H9 (cell line): ENCODE measurements around the gene POLQ. TPM values are rescaled to one million over a fixed set of nuclear protein-coding genes. Genes with fewer than 3 reads are reported as not detected.

Experiments
- DNase-seq: peaks from one replicate; pipeline ENCODE4 v3.0.0-alpha.2; 2017
- H2AFZ ChIP-seq: one replicate; pipeline ENCODE4 v1.6.1; 2013; ENCODE audit warnings: mild to moderate bottlenecking, low read length, control low read depth, moderate library complexity
- H2AK5ac ChIP-seq: 2 replicates; pipeline ENCODE4 v1.6.1; 2013; ENCODE audit warnings: low read length, control low read depth, mixed read lengths; ENCODE audit not compliant: insufficient read length
- H2BK120ac ChIP-seq: one replicate; pipeline ENCODE4 v1.6.1; 2013; ENCODE audit warnings: low read depth, mild to moderate bottlenecking, low read length, control low read depth, inconsistent platforms; ENCODE audit not compliant: poor library complexity, severe bottlenecking
- H2BK12ac ChIP-seq: 2 replicates; pipeline ENCODE4 v1.6.1; 2013; ENCODE audit warnings: low read length, control low read depth, mixed read lengths, low read depth; ENCODE audit not compliant: insufficient read length
- H2BK15ac ChIP-seq: 2 replicates; pipeline ENCODE4 v1.6.1; 2013; ENCODE audit warnings: low read depth, low read length, control low read depth
- H2BK20ac ChIP-seq: one replicate; pipeline ENCODE4 v1.6.1; 2013; ENCODE audit warnings: low read depth, mild to moderate bottlenecking, low read length, control low read depth, inconsistent platforms; ENCODE audit not compliant: poor library complexity, severe bottlenecking
- H2BK5ac ChIP-seq: 2 replicates; pipeline ENCODE4 v1.6.1; 2013; ENCODE audit warnings: low read length, control low read depth, mixed read lengths; ENCODE audit not compliant: insufficient read length
- H3K14ac ChIP-seq: 2 replicates; pipeline ENCODE4 v1.6.1; 2013; ENCODE audit warnings: low read length, control low read depth; ENCODE audit not compliant: insufficient read depth
- H3K18ac ChIP-seq: 2 replicates; pipeline ENCODE4 v1.6.1; 2013; ENCODE audit warnings: low read depth, mild to moderate bottlenecking, mixed read lengths, low read length, control low read depth; ENCODE audit not compliant: insufficient read length
- H3K23ac ChIP-seq: 2 replicates; pipeline ENCODE4 v1.6.1; 2013; ENCODE audit warnings: low read length, control low read depth, mixed read lengths, low read depth; ENCODE audit not compliant: insufficient read length
- H3K23me2 ChIP-seq: 2 replicates; pipeline ENCODE4 v1.6.1; 2013; ENCODE audit warnings: low read depth, mild to moderate bottlenecking, mixed read lengths, low read length, control low read depth; ENCODE audit not compliant: insufficient read length, poor library complexity, severe bottlenecking
- H3K27ac ChIP-seq: 2 replicates; pipeline ENCODE4 v1.5.1; 2013; ENCODE audit warnings: low read length, control low read depth, mixed read lengths, low read depth; ENCODE audit not compliant: insufficient read length
- H3K27me3 ChIP-seq: 2 replicates; pipeline ENCODE4 v1.6.1; 2013; ENCODE audit warnings: low read length, control low read depth, inconsistent platforms; ENCODE audit not compliant: insufficient read depth
- H3K4ac ChIP-seq: 2 replicates; pipeline ENCODE4 v1.6.1; 2013; ENCODE audit warnings: low read depth, mild to moderate bottlenecking, control low read depth, inconsistent platforms, low read length, moderate library complexity
- H3K4me1 ChIP-seq: 2 replicates; pipeline ENCODE4 v1.6.1; 2013; ENCODE audit warnings: low read length, control low read depth, inconsistent platforms; ENCODE audit not compliant: insufficient read depth
- H3K4me2 ChIP-seq: 2 replicates; pipeline ENCODE4 v1.6.1; 2013; ENCODE audit warnings: low read length, control low read depth, mixed read lengths; ENCODE audit not compliant: insufficient read length, insufficient read depth
- H3K56ac ChIP-seq: 2 replicates; pipeline ENCODE4 v1.6.1; 2013; ENCODE audit warnings: low read depth, mild to moderate bottlenecking, mixed read lengths, low read length, control low read depth; ENCODE audit not compliant: insufficient read length
- H3K79me1 ChIP-seq: 2 replicates; pipeline ENCODE4 v1.6.1; 2013; ENCODE audit warnings: low read depth, mild to moderate bottlenecking, moderate library complexity, low read length, control low read depth, inconsistent platforms; ENCODE audit not compliant: insufficient read depth, poor library complexity, severe bottlenecking
- H3K79me2 ChIP-seq: 2 replicates; pipeline ENCODE4 v1.6.1; 2013; ENCODE audit warnings: low read length, control low read depth, inconsistent platforms; ENCODE audit not compliant: insufficient read depth
- H3K9ac ChIP-seq: 2 replicates; pipeline ENCODE4 v1.6.1; 2013; ENCODE audit warnings: low read length, control low read depth, mixed read lengths; ENCODE audit not compliant: insufficient read length; ENCODE audit errors: extremely low read depth
- H3K9me3 ChIP-seq: one replicate; pipeline ENCODE4 v1.6.1; 2013; ENCODE audit warnings: low read depth, low read length, inconsistent platforms; ENCODE audit not compliant: control insufficient read depth
- H3T11ph ChIP-seq: one replicate; pipeline ENCODE4 v1.6.1; 2013; ENCODE audit warnings: mild to moderate bottlenecking, low read length, control low read depth, inconsistent platforms
- H4K20me1 ChIP-seq: one replicate; pipeline ENCODE4 v1.6.1; 2013; ENCODE audit not compliant: control insufficient read depth, insufficient read length, insufficient read depth
- H4K5ac ChIP-seq: 2 replicates; pipeline ENCODE4 v1.6.1; 2013; ENCODE audit warnings: low read depth, mild to moderate bottlenecking, mixed read lengths, low read length, control low read depth; ENCODE audit not compliant: insufficient read length
- H4K8ac ChIP-seq: replicated peaks from 2 replicates; pipeline ENCODE4 v1.6.1; 2013; ENCODE audit warnings: low read length, control low read depth, mixed read lengths, low read depth; ENCODE audit not compliant: insufficient read length
- H4K91ac ChIP-seq: 2 replicates; pipeline ENCODE4 v1.6.1; 2013; ENCODE audit warnings: low read depth, mild to moderate bottlenecking, moderate library complexity, mixed read lengths, low read length, control low read depth; ENCODE audit not compliant: insufficient read length
- H3K27ac Mint-ChIP-seq, 3 experiments: 2 replicates in 2 of 3; 3 replicates in 1 of 3; pipeline ENCODE4 v1.8.0; 2020 to 2021; ENCODE audit warnings: mixed read lengths in 3 of 3, mild to moderate bottlenecking in 1 of 3, moderate library complexity in 1 of 3
- H3K27me3 Mint-ChIP-seq: 2 replicates; pipeline ENCODE4 v1.8.0; 2021; ENCODE audit warnings: low read depth, mild to moderate bottlenecking, moderate library complexity, mixed read lengths
- H3K36me3 Mint-ChIP-seq, 3 experiments: 2 replicates in 2 of 3; 3 replicates in 1 of 3; pipeline ENCODE4 v1.8.0; 2020 to 2021; ENCODE audit warnings: low read depth in 3 of 3, mixed read lengths in 3 of 3; ENCODE audit not compliant: insufficient read depth in 1 of 3
- H3K4me1 Mint-ChIP-seq, 2 experiments: 2 replicates each; pipeline ENCODE4 v1.8.0; 2020; ENCODE audit warnings: mixed read lengths in 2 of 2
- H3K4me3 Mint-ChIP-seq, 2 experiments: 2 replicates in 1 of 2; 3 replicates in 1 of 2; pipeline ENCODE4 v1.8.0; 2020 to 2021; ENCODE audit warnings: mild to moderate bottlenecking in 2 of 2, mixed read lengths in 2 of 2, moderate library complexity in 1 of 2
- H3K9me3 Mint-ChIP-seq, 2 experiments: 2 replicates in 1 of 2; 3 replicates in 1 of 2; pipeline ENCODE4 v1.8.0; 2020; ENCODE audit warnings: mild to moderate bottlenecking in 2 of 2, mixed read lengths in 2 of 2, moderate library complexity in 1 of 2
- WGBS: extraction: QIAGEN DNeasy Blood & Tissue Kit; methylation state at CpG from one replicate; pipeline ENCODE4 v1.1.7; 2013; ENCODE audit warnings: missing lambda C conversion rate, low lambda C conversion rate, mixed read lengths; ENCODE audit not compliant: insufficient read length; ENCODE audit errors: extremely low coverage; 5-methylcytosine and 5-hydroxymethylcytosine counted together
- total RNA-seq: library from RNA; stranded (reverse); gene quantifications from 2 replicates; pipeline ENCODE4 v1.2.1, GENCODE V29; 2021
- TF ChIP-seq, protein P1 (sequence below): fragments of 200-600 bp; sonication (generic); conservative IDR thresholded peaks from 3 replicates; pipeline ENCODE4 v1.8.0; 2021; ENCODE audit warnings: antibody characterized with exemption, mild to moderate bottlenecking

POLQ gene
- total RNA-seq, 1 experiment from 2014 or later = 15.4 TPM

DNA sequence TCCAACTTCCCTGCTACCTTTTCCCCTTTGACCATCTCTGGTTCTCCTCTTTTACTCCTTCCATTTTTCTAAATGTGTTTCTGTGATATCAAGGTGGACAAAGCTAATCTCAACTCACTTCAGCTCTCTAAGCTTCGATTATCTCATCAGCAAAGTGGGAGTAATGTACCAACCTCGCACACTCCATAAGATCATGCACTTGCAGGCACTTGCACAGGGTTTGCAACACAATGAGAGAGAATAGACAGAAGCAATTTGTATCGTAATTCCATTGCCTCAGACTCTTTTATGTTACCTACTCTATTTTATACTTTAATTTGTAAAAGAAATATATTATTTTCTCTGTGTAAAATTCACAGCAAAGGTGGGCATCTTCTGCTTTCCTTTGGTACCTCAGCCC lies 7.0 kb upstream of the POLQ start:
- H3K27me3 Mint-ChIP-seq = no peaks in the 10 kb centered on the region
- no peaks in the 10 kb centered on the region for H3K23me2 ChIP-seq
- H3T11ph ChIP-seq = no peak overlapping the region
- H3K4me3 Mint-ChIP-seq = no peak overlapping the region
- H3K9me3 ChIP-seq = no peaks in the 10 kb centered on the region
- H2AFZ ChIP-seq = no peak overlapping the region
- no peak overlapping the region for H3K18ac ChIP-seq
- no peak overlapping the region for H3K27ac ChIP-seq
- H3K4me1 Mint-ChIP-seq = peaks cover 11 to 19% of the 10 kb centered on the region in 2 experiments
- H3K14ac ChIP-seq = no peak overlapping the region
- H3K4ac ChIP-seq = no peak overlapping the region
- H3K36me3 Mint-ChIP-seq = peaks cover 0 to 6% (median 2%) of the 10 kb centered on the region in 3 experiments; a peak in 4 of 7 replicates
- no peak overlapping the region for H2BK20ac ChIP-seq
- H4K20me1 ChIP-seq = no peaks in the 10 kb centered on the region
- H3K79me1 ChIP-seq = no peaks in the 10 kb centered on the region
- WGBS = no CpG with 5 or more reads among the region's 3 CpGs
- H4K91ac ChIP-seq = no peak overlapping the region
- H2BK12ac ChIP-seq = no peak overlapping the region
- H2AK5ac ChIP-seq = no peak overlapping the region
- no peaks in the 10 kb centered on the region for H3K27me3 ChIP-seq
- H3K56ac ChIP-seq = no peak overlapping the region
- no peaks in the 10 kb centered on the region for H3K79me2 ChIP-seq
- TF ChIP-seq, protein P1, sequence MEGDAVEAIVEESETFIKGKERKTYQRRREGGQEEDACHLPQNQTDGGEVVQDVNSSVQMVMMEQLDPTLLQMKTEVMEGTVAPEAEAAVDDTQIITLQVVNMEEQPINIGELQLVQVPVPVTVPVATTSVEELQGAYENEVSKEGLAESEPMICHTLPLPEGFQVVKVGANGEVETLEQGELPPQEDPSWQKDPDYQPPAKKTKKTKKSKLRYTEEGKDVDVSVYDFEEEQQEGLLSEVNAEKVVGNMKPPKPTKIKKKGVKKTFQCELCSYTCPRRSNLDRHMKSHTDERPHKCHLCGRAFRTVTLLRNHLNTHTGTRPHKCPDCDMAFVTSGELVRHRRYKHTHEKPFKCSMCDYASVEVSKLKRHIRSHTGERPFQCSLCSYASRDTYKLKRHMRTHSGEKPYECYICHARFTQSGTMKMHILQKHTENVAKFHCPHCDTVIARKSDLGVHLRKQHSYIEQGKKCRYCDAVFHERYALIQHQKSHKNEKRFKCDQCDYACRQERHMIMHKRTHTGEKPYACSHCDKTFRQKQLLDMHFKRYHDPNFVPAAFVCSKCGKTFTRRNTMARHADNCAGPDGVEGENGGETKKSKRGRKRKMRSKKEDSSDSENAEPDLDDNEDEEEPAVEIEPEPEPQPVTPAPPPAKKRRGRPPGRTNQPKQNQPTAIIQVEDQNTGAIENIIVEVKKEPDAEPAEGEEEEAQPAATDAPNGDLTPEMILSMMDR = no peak
- H3K4me1 ChIP-seq = no peaks in the 10 kb centered on the region
- H2BK15ac ChIP-seq = no peak overlapping the region
- no peak for DNase-seq
- H3K27ac Mint-ChIP-seq = no peak overlapping the region
- H3K9me3 Mint-ChIP-seq = peaks cover 4 to 9% of the 10 kb centered on the region in 2 experiments; a peak in 4 of 5 replicates
- H4K5ac ChIP-seq = no peak overlapping the region
- no peak overlapping the region for H3K23ac ChIP-seq
- no peak overlapping the region for H3K4me2 ChIP-seq
- H2BK120ac ChIP-seq = no peak overlapping the region
- no peak overlapping the region for H2BK5ac ChIP-seq
- no peak overlapping the region for H4K8ac ChIP-seq
- H3K9ac ChIP-seq = no peak overlapping the region
